Measurements from ENCODE around the gene SEMA4C. TPM values are rescaled to one million over a fixed set of nuclear protein-coding genes. Genes with fewer than 3 reads are reported as not detected.

SEMA4C gene
- total RNA-seq, 4 donors from 2014 or later: 10.4 to 27.1 (median 17.8) TPM

DNA sequence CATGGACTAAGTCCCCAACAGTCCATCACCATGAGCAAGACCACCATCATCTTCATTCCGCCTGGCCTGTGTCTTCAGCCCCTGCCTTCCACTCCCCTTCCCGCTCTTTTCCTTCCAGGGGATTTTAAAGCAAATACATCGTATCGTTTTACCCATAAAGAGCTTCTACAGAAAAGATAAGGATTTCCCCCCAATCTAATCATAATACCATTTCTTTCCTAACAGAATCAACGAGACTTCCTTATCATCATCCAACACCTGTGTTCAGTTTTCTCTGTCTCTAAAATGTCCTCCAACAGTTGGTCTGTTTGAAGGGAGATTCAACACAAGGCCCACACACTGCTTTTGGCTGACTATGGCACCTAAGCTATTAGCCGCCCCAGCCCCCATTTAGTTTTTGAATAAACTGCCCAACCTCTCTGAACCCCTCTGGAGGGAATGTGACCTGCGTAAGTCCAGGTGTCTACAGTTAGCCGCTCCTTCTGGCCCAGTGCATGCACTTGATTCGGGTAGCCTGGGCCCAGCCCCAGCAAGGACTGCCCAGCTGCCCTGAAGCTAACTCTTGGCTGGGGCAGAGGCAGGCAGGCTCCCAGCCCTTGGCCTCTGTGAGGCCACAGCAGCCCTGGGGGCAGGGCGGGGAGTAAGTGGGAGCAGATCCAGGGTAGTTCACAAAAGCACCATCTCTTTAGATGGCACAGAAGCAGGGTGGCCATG lies 25.3 kb upstream of the SEMA4C start:
- TF ChIP-seq, protein P1, sequence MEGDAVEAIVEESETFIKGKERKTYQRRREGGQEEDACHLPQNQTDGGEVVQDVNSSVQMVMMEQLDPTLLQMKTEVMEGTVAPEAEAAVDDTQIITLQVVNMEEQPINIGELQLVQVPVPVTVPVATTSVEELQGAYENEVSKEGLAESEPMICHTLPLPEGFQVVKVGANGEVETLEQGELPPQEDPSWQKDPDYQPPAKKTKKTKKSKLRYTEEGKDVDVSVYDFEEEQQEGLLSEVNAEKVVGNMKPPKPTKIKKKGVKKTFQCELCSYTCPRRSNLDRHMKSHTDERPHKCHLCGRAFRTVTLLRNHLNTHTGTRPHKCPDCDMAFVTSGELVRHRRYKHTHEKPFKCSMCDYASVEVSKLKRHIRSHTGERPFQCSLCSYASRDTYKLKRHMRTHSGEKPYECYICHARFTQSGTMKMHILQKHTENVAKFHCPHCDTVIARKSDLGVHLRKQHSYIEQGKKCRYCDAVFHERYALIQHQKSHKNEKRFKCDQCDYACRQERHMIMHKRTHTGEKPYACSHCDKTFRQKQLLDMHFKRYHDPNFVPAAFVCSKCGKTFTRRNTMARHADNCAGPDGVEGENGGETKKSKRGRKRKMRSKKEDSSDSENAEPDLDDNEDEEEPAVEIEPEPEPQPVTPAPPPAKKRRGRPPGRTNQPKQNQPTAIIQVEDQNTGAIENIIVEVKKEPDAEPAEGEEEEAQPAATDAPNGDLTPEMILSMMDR (IDR thresholded peaks at IDR 0.05; ENCODE audit: low read depth): no peak

DNA sequence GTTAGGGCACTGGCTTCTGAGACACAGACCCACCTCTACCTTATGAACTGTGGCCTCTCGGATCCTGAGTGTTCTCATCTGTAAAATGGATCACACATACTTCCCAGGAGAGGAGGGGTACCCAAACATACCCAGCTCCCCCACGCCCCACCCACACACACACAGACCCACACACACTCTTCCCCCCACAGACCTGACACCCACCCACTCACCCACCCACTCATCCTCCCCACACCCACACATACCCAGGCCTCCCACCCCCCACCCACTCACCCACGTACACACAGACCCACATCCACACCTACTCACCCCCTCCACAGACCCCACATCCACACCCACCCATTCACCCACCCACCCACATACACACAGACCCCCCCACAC lies 24.3 kb upstream of the SEMA4C start:
- TF ChIP-seq, protein P1 (IDR thresholded peaks at IDR 0.05; ENCODE audit: low read depth): no peak

DNA sequence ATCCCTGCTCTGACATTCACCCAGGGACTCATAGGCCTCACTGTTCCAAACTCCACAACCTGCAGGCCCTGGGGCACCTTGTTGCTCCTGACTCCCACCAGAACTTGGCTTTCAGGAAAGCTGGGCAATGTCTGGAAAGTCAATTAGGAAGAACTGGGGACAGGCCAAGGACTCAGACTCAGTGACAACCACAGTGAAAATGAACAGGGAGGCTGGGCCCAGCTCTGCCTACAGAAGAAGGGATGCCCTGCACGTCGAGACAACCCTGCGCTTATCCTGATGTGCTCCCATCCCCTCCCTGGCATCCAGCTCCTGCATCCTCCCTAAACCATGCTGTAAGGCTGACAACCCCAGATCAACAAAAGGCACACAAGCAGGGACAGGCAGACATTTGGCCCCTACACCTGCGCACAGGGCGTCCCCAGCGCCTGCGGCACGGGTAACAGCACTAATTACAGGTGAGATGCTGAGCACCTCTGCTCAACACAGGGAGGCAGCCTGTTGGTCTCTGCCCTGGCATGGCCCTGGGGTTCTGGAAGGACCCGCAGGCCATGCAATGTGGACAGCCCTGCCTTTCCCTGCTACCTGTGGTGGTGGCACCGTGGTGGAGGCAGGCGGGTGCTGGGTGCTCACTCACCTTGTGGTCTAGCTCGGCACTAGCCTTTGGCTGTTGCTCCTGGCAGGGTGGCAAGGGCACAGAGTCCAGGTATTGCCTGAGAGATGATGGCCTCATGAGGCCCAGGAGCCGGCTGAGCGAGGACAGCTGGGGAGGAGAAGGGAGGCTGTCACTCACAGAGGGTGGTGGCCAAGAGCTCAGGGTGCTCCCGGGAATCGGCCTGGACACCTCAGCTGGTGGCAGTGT lies 23.6 kb upstream of the SEMA4C start:
- TF ChIP-seq, protein P1 (IDR thresholded peaks at IDR 0.05; ENCODE audit: low read depth): no peak

DNA sequence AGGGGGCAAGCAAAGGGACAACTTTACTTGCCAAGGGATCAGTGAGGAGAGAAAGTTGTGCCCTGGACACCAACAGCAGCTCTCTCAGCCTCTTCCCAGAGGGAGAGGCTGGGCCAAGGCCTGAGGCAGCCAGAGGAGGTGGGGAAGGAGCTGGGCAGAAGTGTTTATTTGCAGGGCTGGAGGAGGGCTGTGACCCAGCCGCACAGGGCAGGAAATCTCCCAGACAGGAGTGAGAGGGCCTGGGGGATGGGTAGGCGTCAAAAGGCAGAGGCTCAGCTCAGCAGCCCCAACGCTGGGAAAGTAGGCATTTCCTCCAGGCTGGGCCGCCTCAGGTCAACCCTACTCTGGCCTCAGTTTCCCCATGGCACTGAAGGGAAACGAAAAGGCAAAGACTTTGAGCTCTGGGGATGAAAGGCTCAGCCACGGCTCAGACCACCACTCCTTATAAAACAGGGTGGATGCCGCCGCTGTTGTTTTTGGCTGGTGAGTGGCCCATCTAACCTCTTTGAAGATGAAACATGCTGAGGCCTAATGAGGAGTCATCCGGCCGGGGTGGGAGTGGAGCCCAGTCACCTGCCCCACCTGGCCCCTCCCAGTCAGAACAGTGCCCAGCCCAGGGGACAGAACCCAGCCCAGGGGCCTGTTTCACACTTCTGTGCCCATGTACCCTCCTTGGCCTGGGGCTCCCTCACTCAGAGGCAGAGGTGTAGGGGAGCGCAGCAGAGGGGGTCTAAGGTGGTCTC lies 21.9 kb upstream of the SEMA4C start:
- TF ChIP-seq, protein P1 (IDR thresholded peaks at IDR 0.05; ENCODE audit: low read depth): no peak

DNA sequence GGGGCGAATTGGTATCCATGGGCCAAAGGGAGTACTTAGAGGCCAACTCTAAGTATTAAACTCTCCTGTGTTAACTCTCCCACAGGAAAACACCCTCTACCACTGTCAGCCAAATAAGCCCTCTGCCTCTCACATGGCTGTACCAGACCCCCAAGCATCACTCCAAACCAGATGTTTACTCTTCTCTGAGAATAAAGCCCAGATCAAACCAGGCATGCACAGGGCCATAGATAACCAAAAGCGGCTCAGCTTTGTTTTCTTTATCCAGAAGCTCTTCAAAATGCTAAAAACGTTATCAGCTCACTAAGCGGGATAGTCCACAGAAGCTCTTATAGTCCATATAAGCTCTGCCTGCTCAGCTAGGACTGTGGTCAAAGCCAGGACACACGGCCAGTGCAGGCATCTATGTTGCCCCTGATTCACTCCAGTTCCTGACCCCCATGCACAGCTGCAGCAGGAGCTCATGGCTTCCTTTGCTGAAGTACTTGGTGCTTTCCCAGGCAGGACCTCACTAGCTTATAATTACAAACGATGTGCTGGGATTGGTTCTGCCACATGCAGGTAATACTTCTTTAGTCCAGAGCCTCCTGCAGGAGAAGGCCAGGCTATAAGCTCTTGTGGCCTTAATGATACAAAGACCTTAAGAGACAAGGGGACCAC lies 21.0 kb upstream of the SEMA4C start:
- TF ChIP-seq, protein P1 (IDR thresholded peaks at IDR 0.05; ENCODE audit: low read depth): no peak

DNA sequence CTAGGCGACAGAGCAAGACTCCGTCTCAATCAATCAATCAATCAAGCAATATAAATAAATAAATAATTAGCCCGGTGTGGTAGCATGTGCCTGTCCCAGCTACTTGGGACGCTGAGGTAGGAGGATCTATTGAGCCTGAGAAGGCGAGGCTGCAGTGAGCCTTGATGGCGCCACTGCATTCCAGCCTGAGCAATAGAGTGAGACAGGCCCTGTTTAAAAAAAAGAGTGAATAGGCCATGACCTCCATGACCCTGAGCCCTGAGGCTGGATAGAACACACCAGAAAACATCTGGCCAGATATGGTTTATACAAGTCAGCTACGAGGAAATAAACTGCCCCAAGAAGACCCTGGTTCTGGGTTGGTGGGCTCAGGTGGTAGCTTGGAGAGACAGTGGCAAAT lies 20.4 kb upstream of the SEMA4C start:
- TF ChIP-seq, protein P1 (IDR thresholded peaks at IDR 0.05; ENCODE audit: low read depth): no peak
